GM18511 (cell line): Measurements from ENCODE around the gene POGZ.
A peak's percentile ranks its signal among the peaks of the same experiment; 100 is the strongest.
"Not testable (repeated sequence)": the region's sequence is repeated elsewhere in the genome, so short reads cannot be mapped to it uniquely, and the experiment has no call there.

Experiments
- ATAC-seq: cut with Tn5 transposase; IDR thresholded peaks from one replicate; pipeline ENCODE4 v1.9.1; 2021; ENCODE audit warnings: mild to moderate bottlenecking, moderate library complexity; ENCODE audit not compliant: unreplicated experiment

The POGZ gene

GRCh38 chr1:151478923-151479322 lies 19.6 kb upstream of the POGZ start:
- no peak for ATAC-seq

GRCh38 chr1:151478140-151478812 lies 19.0 kb upstream of the POGZ start:
- ATAC-seq = no peak

DNA sequence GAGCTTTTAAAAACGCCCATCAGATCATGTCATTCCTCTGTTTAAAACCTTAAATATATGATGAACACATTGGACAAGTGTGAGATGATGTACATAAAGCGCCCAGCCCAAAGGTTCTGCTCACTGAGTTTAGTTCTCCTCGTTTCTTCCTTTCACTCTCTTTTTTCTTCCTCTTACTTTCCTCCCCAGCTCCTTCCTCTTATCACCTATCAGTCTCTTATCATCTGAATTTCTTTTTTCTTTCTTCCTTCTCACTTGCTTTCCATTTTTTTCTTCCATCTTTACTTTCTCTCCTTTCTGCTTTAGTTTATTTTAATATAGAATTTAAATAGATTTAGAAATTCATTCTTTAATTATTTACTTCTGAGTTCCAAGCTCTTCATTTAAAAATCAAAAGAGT lies 17.8 kb upstream of the POGZ start:
- ATAC-seq = no peak

GRCh38 chr1:151476083-151476482 lies 16.8 kb upstream of the POGZ start:
- ATAC-seq = no peak

- ATAC-seq = peak; percentile 78
Measured at GRCh38 chr1:151475175-151475574, 15.9 kb upstream of the POGZ start.

- no peak for ATAC-seq
Measured at GRCh38 chr1:151474745-151475144, 15.5 kb upstream of the POGZ start.

DNA sequence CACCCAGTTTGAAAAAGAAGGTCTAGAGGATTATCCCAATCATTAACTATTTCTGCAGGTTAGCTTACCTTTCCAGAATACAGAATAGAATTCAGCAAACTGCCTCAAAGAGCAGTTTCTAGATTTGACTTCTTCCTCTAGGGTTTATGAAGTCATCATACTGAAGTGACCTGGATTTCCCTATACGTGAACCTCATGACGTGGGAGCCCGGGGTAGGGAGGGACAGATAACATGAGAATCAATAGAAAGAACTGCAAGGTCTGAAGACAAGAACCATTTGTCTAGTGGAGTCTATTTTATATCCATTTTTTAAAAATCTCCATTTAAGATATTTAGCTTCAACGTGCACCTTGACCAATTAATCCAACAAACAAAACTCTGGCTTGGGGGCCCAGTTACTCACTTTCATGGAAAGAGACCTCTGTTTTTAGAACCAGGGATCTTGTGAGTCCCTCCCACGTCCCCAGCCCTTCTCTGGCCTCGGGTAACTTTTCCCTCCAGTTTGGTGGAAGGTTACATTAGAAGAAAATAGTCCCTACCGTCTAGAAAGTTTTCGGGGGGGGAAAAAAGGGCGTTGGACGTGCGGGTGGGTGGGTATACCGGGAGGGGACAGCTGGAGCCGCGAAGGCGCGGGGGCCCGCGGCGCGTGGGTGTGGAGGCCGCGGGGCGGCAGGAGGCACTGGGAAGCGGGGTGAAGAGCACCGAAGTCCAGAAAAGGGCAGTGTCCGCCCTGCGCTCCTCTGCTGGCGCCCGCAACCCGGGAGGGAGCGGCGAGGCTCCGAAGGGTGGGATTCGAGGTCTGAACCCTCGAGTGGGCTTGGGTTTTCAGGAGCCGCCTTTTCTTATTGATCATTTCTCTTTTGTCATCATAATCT lies 13.8 kb upstream of the POGZ start:
- ATAC-seq = no peak

GRCh38 chr1:151465026-151465425 lies 5.7 kb upstream of the POGZ start:
- no peak for ATAC-seq

DNA sequence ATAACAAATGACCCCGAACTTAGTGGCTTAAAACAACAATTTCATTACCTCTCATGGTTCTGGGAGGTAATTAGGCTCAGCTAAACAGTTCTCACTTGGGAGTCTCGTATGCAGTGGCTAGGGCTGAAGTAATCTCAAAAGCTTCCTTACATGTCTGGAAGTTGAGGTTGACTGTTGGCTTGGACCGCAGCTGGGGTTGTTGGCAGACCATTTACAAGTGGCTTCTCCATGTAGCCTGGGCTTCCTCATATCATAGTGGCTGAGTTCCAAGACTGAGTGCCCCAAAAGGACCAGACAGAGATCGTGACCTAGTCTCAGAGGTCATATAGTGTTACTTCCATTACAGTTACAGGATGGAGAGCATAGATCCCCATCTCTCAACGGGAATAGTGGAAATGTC lies 2.4 kb upstream of the POGZ start:
- ATAC-seq = no peak

DNA sequence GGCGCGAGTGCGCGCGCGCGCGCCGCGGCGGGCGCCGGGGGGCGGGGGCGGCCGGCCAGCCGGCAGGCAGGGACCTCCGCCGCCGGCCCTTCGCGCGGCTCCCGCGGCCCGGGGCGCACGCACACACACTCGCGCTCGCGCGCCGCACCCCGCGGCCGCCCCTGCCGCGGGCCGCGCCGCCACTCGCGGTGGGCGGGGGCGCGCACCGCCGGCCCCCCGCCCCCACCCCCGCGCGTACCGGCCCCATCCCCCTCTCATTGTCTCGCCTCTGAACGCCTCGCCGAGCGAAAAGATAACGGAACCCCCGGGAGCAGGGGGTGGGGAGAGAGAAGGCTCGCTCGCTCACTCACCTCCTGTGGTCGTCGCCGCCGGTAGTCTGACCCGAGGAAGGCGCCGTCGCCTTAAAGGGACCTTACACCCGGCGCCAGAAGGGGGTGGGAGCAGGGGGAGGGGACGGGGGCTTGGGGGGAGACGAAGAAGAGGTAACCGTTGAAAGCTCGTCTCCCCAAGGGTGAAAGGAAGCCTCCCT lies 428 bp downstream of the POGZ start:
- ATAC-seq = peak; percentile 34

DNA sequence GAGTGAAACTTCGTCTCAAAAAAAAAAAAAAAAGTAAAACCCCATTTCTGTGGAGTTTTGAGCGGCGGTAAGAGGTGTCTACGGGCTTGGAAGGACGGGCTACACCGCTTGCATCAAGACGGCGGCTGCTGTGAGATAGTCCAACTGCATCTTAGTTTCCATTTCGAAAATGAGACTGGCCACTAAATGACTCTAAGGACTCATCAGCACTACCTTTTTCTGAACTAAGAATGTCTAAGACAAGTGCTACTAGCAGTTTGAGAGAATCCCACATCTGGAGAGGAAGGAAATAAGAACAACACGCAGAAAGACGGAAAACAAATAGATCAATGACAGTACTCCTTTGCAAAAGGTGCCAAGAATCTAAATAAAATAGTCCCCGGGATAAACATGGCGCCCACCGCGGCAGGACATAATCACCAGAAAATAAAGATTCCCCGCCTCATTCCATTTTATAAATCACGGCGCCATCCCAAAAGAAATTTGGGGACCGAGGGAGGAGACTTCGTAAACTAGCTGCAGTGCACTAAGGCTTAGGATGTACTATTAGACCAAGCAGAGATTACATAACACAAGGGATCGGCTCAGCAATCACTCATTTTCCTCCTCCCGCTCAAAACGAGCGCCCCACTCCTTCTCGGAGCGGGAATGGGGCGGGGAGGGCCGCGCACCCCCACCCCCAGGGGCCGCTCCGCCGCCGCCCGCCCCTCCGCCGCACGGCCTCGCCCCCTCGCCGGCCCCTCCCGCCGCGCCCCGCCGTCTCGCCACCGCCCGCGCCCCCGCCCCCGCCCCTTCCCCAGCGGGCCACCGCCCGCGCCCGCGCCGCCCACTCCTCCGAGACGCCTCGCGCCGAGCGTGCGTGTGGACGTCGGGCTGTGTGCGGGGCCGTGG lies 1.1 kb downstream of the POGZ start:
- ATAC-seq = peak; percentile 40

GRCh38 chr1:151455966-151456365 lies 3.3 kb downstream of the POGZ start:
- no peak for ATAC-seq

DNA sequence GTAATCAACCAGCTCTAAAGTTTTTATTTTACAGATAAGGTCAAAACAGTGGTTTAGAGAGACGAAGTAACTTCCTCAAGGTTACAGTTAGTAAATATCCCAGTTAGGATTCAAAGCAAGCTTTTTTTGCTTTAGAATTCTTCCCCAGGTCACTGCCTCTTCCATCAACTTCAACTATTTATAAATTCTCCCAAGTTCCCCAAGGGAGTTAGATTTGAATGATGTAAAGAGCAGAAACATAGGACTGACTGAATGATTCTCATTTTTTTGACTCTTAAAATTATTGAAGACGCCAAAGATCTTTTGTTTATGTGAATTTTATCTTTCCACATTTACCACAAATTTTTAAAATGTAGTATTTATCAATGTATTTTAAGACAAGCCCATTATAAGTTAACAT lies 4.1 kb downstream of the POGZ start:
- no peak for ATAC-seq

GRCh38 chr1:151447696-151448095 lies 11.6 kb downstream of the POGZ start:
- ATAC-seq = no peak

DNA sequence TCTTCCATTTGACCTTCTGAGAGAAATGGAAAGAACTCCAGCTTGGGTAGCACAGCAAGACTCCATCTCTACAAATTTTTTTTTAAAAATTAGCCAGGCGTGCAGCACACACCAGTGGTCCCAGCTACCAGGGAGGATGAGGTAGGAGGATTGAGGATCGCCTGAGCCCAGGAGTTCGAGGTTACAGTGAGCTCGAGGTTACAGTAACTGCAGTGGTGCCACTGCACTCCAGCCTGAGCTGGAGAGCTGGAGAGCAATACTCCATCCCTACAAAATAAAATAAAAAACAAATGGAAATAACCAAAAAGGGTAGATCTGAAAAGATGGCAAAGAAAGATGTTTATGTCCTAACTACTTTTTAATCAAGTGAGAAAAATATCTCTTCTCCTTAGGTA lies 14.5 kb downstream of the POGZ start:
- ATAC-seq = no peak

DNA sequence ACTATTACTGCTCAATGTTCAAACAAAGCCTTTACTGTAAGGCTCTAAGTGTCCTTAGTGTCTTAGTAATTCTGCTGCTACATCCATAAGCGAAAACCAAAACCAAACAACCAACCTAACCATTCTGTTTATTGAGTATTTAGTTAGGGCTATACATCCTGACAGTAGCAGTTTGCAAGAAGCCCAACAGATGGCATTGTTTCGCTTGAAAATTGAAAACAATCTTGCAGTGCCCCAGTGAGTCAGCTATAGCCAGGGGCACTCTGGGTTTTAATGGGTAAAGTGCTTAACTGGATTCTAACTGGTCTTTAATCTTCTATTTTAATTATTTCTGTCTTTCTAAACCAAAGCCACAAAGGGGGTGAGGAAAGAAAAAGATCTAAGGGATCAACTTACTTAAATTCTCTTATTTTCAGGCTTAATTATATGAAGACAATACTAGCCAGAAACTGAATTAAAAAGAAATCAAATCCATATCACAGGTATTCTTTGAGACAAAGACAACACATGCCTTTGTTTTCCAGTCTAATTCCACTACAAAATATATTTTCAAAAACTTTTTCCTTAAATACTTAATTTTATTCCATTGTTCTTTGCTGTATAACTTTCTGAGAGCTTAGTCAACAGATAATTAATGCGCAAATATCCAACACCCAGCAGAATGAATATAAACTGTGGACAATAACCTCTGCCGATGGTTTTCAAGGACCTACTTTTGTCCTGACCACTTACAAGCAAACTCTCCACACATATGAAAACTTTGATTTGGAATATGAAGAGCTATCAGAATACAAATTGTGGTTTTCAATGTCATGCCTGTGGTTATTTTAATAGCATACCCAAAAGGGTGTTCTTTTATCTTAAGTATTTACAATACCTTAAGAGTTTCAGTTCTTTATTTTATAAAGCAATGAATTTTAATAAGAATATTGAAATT lies 15.2 kb downstream of the POGZ start:
- no peak for ATAC-seq

DNA sequence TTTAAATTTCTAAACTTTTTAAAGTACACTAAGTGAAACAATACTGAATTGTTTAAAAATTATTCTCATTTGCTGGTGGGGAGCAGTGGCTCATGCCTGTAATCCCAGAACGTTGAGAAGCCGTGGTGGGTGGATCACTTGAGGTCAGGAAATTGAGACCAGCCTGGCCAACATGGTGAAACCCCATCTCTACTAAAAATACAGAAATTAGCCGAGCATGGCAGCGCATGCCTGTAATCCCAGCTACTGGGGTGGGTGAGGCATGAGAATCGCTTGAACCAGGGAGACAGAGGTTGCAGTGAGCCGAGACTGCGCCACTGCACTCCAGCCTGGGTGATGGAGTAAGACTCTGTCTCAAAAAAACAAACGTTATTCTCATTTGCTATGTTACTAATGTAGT lies 21.9 kb downstream of the POGZ start:
- not testable (repeated sequence) for ATAC-seq

GRCh38 chr1:151436985-151437384 lies 22.3 kb downstream of the POGZ start:
- ATAC-seq = no peak

GRCh38 chr1:151435174-151435573 lies 24.1 kb downstream of the POGZ start:
- no peak for ATAC-seq

- ATAC-seq = not testable (repeated sequence)
Measured at GRCh38 chr1:151433827-151434226, 25.5 kb downstream of the POGZ start.
